AG04450 (cell line): ENCODE results near the gene RNF112. TPM values are rescaled to one million over a fixed set of nuclear protein-coding genes. Genes with fewer than 3 reads are reported as not detected.
"Not testable (repeated sequence)": the region's sequence is repeated elsewhere in the genome, so short reads cannot be mapped to it uniquely, and the experiment has no call there.

Experiments used
- CTCF ChIA-PET: fragments of 300-600, 350-600 bp; formaldehyde crosslinking; extraction: SDS; loops from one replicate; lab custom pipeline; 2022; ENCODE audit warnings: antibody characterized with exemption, inconsistent platforms; lab: Charles Lee
- POLR2A ChIA-PET: fragments of 350-600 bp; formaldehyde crosslinking; extraction: SDS; loops from one replicate; lab custom pipeline; 2021; ENCODE audit warnings: antibody characterized with exemption, inconsistent platforms; lab: Yijun Ruan, JAX
- DNase-seq: peaks from one replicate; pipeline ENCODE4 v3.0.0-alpha.2; 2011; ENCODE audit warnings: low read depth, low spot score
- H3K27ac ChIP-seq: one replicate; pipeline ENCODE4 v1.5.1; 2012; ENCODE audit warnings: low read depth, low read length, control low read depth
- H3K27me3 ChIP-seq: one replicate; pipeline ENCODE4 v1.6.0; 2012; ENCODE audit warnings: low read length; ENCODE audit not compliant: control insufficient read depth, insufficient read depth
- H3K4me3 ChIP-seq: 2 replicates; pipeline ENCODE4 v1.5.1; 2011; ENCODE audit warnings: mild to moderate bottlenecking, low read depth, low read length, control low read depth
- H3K9me3 ChIP-seq: 2 replicates; pipeline ENCODE4 v1.5.1; 2012; ENCODE audit warnings: low read length; ENCODE audit not compliant: control insufficient read depth, insufficient read depth
- CTCF ChIP-seq: IDR thresholded peaks from 2 replicates; pipeline ENCODE4 v1.5.1; 2011; ENCODE audit warnings: low read depth, low read length, control low read depth, inconsistent platforms
- polyA plus RNA-seq: library from polyadenylated mRNA; depleted of rRNA; stranded (reverse); fragments of >200 nt; gene quantifications from 2 replicates; pipeline ENCODE4 v1.2.3, GENCODE V29; 2011

Gene RNF112
- polyA plus RNA-seq, 1 experiment: 3.3 TPM

DNA sequence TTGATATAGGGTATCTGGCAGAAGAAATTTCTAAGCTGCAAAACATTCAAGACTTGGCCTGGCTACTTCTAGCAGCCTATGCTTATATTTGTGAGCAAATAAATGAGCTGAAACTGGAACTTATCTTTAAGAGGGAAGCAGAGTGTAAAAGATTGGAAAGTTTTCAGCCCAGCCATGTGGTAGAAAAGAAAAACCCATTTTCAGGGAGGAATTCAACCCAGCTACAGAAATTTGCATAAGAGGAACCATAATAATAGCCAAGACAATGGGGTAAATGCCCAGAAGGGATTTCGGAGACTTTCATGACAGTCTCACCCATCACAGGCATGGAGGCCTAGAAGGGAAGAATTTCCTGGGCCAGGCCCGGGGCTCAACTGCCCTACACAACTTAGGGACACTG is 31.7 kb downstream of the RNF112 start:
- CTCF ChIA-PET: interaction anchor here (0.5 kb wide), 1 partner anchor 204 kb away, joined by 3 read pairs; no protein-coding TSS in a partner anchor
- Histone ChIP-seq H3K9me3 (peaks cover 17% of the 10 kb centered on the region), H3K4me3 (no peak overlapping the region), H3K27me3 (peaks cover 7% of the 10 kb centered on the region), H3K27ac (no peak overlapping the region)
- TF ChIP-seq CTCF: no peak
- POLR2A ChIA-PET: no interaction called here
- DNase-seq: no peak

GRCh38 chr17:19443148-19443547 is 32.1 kb downstream of the RNF112 start:
- POLR2A ChIA-PET: no interaction called here
- Histone ChIP-seq H3K27me3 (peaks cover 7% of the 10 kb centered on the region), H3K9me3 (peaks cover 17% of the 10 kb centered on the region), H3K4me3 (no peak overlapping the region), H3K27ac (no peak overlapping the region)
- no peak for TF ChIP-seq CTCF
- CTCF ChIA-PET: interaction anchor here (0.5 kb wide), 1 partner anchor 204 kb away, joined by 3 read pairs; no protein-coding TSS in a partner anchor
- DNase-seq: no peak

- TF ChIP-seq CTCF: no peak
- peaks cover 4% of the 10 kb centered on the region for H3K27me3 ChIP-seq
- POLR2A ChIA-PET: no interaction called here
- DNase-seq: no peak
- no peak overlapping the region for H3K27ac ChIP-seq
- H3K4me3 ChIP-seq: no peak overlapping the region
- CTCF ChIA-PET: interaction anchor here (1.4 to 4.7 kb wide), 2 partner anchors 12 to 81 kb away, joined by 3 to 99 read pairs; partner anchors contain the start of gene B9D1
- peaks cover 17% of the 10 kb centered on the region for H3K9me3 ChIP-seq
Measured at GRCh38 chr17:19445105-19445504, 34.1 kb downstream of the RNF112 start.

- not testable (repeated sequence) for H3K27ac ChIP-seq
- CTCF ChIA-PET: interaction anchor here (0.6 to 4.7 kb wide), 23 partner anchors 8 to 320 kb away, joined by 3 to 99 read pairs (median 7); partner anchors contain the start of genes B9D1, MAPK7, MFAP4 and RNF112
Measured at GRCh38 chr17:19446577-19446976, 35.5 kb downstream of the RNF112 start.

GRCh38 chr17:19447085-19447583 is 36.1 kb downstream of the RNF112 start:
- CTCF ChIA-PET: interaction anchor here (0.6 to 4.7 kb wide), 25 partner anchors 8 to 320 kb away, joined by 3 to 99 read pairs (median 6); partner anchors contain the start of genes B9D1, MAPK7, MFAP4 and RNF112
- POLR2A ChIA-PET: interaction anchor here (0.7 to 2.9 kb wide), 5 partner anchors 12 to 85 kb away, joined by 3 to 19 read pairs (median 12); partner anchors contain the start of genes B9D1, MAPK7 and MFAP4
- DNase-seq: peak; percentile 49
- peak; percentile 91 for TF ChIP-seq CTCF
- Histone ChIP-seq H3K4me3 (no peak overlapping the region), H3K27me3 (no peaks in the 10 kb centered on the region), H3K27ac (peak overlapping the region; percentile 59), H3K9me3 (peaks cover 15% of the 10 kb centered on the region)

More at GRCh38 chr17:19446577-19446976, 35.5 kb downstream of the RNF112 start:
- POLR2A ChIA-PET: interaction anchor here (1.8 to 2.9 kb wide), 4 partner anchors 59 to 84 kb away, joined by 9 to 19 read pairs (median 14); partner anchors contain the start of genes B9D1, MAPK7 and MFAP4
- not testable (repeated sequence) for H3K4me3 ChIP-seq, DNase-seq, H3K27me3 ChIP-seq
- H3K9me3 ChIP-seq: peaks cover 15% of the 10 kb centered on the region
